GM21825 (cell line): ENCODE data around the gene WNT7A.

Experiments used
- ATAC-seq: cut with Tn5 transposase; IDR thresholded peaks from one replicate; pipeline ENCODE4 v1.9.1; 2021; ENCODE audit warnings: mild to moderate bottlenecking, moderate library complexity; ENCODE audit not compliant: unreplicated experiment

WNT7A gene

GRCh38 chr3:13885704-13886010 lies 5.8 kb upstream of the WNT7A start:
- ATAC-seq: no peak

- no peak for ATAC-seq
Measured at GRCh38 chr3:13884851-13885703, 5.2 kb upstream of the WNT7A start.

- no peak for ATAC-seq
Measured at GRCh38 chr3:13883681-13884080, 3.8 kb upstream of the WNT7A start.

GRCh38 chr3:13882876-13883275 lies 3.0 kb upstream of the WNT7A start:
- ATAC-seq: no peak

- ATAC-seq: no peak
Measured at GRCh38 chr3:13881536-13882410, 1.9 kb upstream of the WNT7A start.

- ATAC-seq: no peak
Measured at GRCh38 chr3:13880811-13881156, 913 bp upstream of the WNT7A start.

GRCh38 chr3:13879102-13879945 lies 547 bp downstream of the WNT7A start:
- no peak for ATAC-seq

GRCh38 chr3:13878281-13879101 lies 1.4 kb downstream of the WNT7A start:
- ATAC-seq: no peak

GRCh38 chr3:13877911-13878280 lies 2.0 kb downstream of the WNT7A start:
- ATAC-seq: no peak

GRCh38 chr3:13876451-13877100 lies 3.3 kb downstream of the WNT7A start:
- no peak for ATAC-seq

- no peak for ATAC-seq
Measured at GRCh38 chr3:13874891-13875290, 5.0 kb downstream of the WNT7A start.

GRCh38 chr3:13873818-13874217 lies 6.1 kb downstream of the WNT7A start:
- ATAC-seq: no peak

GRCh38 chr3:13872451-13872850 lies 7.4 kb downstream of the WNT7A start:
- ATAC-seq: no peak

GRCh38 chr3:13871791-13872190 lies 8.1 kb downstream of the WNT7A start:
- ATAC-seq: no peak

- ATAC-seq: no peak
Measured at GRCh38 chr3:13870902-13871301, 9.0 kb downstream of the WNT7A start.

GRCh38 chr3:13869761-13870343 lies 10.0 kb downstream of the WNT7A start:
- ATAC-seq: no peak

GRCh38 chr3:13868844-13869724 lies 10.8 kb downstream of the WNT7A start:
- no peak for ATAC-seq

GRCh38 chr3:13867732-13868131 lies 12.1 kb downstream of the WNT7A start:
- ATAC-seq: no peak
